Activated naive CD4-positive, alpha-beta T cell treated with anti-CD3 and anti-CD28 coated beads, Interleukin-2, amount 10 ng/mL, durations not matched to agents 5 hours and 36 hours (primary cell): ENCODE results near the gene PDE12. TPM values are rescaled to one million over a fixed set of nuclear protein-coding genes. Genes with fewer than 3 reads are reported as not detected.

ENCODE experiments used
- total RNA-seq, 2 experiments: library from RNA; stranded (reverse); gene quantifications; one replicate each; pipeline ENCODE4 v1.2.3, GENCODE V29; 2021

PDE12 gene, protein sequence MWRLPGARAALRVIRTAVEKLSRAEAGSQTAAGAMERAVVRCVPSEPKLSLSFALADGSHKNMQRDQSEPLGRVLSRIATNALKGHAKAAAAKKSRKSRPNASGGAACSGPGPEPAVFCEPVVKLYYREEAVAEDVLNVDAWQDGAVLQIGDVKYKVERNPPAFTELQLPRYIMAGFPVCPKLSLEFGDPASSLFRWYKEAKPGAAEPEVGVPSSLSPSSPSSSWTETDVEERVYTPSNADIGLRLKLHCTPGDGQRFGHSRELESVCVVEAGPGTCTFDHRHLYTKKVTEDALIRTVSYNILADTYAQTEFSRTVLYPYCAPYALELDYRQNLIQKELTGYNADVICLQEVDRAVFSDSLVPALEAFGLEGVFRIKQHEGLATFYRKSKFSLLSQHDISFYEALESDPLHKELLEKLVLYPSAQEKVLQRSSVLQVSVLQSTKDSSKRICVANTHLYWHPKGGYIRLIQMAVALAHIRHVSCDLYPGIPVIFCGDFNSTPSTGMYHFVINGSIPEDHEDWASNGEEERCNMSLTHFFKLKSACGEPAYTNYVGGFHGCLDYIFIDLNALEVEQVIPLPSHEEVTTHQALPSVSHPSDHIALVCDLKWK
- total RNA-seq: 10 to 100 TPM; 22.4 to 24.6 TPM

GRCh38 chr3:57555738-57556458 is at the start of gene PDE12:
PDE12 (plus strand) TSS chr3:57556274; CDS start chr3:57556380, 106 bp downstream.

DNA sequence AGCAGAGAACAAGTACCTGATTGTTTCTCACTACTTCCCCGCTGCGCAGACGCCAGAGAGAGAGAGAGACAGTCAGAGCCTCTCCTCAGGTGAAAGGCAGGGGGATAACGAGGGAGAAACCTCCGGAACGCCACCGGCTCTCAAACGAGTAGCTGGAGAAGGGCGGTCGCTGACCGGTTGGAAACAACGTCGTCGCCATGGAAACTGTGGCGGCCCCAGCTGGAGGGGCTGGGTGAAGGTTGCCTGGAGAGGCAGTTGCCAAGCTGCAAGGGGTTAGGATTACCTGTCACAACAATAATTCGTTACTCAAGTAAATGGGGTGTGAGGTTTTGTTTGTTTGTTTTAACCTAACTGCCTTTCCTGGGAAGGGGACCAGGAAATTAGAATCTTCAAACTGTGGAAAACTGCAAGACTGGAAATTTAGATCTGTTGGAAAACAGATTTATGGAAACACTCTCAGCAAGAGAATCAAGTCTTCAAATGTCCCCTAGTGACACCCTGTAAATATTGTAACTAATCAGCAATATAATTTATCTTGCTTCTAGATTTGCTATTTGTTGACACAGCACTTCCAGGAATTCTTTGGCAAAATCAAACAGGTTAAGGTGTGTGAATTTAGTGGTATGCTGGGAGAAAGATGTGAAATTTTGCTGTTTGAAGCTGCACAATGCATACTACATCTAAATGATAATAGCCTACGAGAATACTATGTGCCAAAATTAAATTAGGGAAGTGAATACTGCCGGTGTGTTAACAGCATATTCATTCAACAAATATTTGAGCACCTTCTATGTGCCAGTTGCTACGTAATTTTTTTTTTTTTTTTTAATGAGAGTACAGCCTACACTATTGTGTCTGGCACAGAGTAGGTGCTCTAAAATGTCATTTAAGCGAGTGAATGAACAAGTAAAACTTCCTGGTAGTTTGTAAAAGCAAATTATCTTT is 11.6 kb upstream of the PDE12 start, which contains the start of gene DNAH12:
TSS of gene DNAH12 (minus strand) at position 164 of the 945 bp plus-strand sequence. CDS start 1,474 bp downstream, outside the sequence.

DNA sequence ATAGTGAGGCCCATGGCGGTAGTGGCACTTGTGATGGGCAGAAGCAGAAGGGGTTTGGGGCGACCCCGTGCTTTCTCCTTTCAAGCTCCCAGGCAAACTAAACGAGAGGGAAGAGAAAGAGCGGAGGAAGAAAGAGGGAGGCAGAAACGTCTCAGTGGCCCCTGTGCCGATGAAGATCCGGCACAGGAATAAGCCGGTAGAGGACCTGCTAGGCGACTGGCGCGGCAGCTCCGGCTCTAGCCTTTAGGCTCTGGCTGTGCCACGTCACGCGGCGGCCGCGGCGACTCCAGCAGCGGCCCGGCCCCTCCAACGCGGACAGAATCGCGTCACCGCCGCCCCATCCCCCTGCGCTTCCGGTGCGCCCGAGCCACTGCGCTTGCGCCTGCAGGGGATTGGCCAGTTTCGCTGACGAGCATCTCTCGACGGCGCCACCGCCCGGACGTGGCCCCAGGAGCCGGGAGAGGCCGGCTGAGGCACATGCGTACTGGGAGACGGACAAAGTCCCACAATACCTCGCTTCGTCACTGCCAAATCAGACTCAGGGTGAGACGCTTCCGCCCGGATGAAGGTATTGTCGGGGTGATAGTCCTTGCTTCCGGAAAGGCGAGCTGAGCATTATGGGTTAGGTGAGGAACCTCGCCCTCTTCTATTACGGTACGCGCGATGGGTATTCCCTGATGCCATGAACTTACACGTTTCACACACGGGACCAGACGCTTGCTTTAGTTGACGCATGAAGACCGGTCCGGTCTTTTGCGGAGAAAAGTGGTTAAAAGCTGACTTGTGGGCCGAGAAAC is 41.3 kb downstream of the PDE12 start, which contains the start of gene ARF4:
TSS of gene ARF4 (minus strand) at position 218 of the 797 bp plus-strand sequence. CDS start at position 14, 204 bp downstream.

Other genes starting within 250 kb of the PDE12 start
- under 1 TPM; 0.05 to 0.08 TPM for gene DNAH12, start 11.9 kb upstream of the PDE12 start, total RNA-seq
- gene ARF4, start 41.1 kb downstream of the PDE12 start, total RNA-seq: 10 to 100 TPM; 45.8 to 50.4 TPM
- 10 to 100 TPM; 31.2 to 32.6 TPM for gene DENND6A, start 136.8 kb downstream of the PDE12 start, total RNA-seq
- gene SLMAP, start 200.0 kb downstream of the PDE12 start, total RNA-seq: 10 to 100 TPM; 49.8 to 51.6 TPM